ENCODE data around the gene GPC1.

The GPC1 gene

GRCh38 chr2:240502430-240503121 lies 67.1 kb downstream of the GPC1 start:
- no peak for DNase-seq

GRCh38 chr2:240503375-240503774 lies 67.9 kb downstream of the GPC1 start:
- DNase-seq, result no peak

GRCh38 chr2:240503848-240504247 lies 68.4 kb downstream of the GPC1 start:
- no peak for DNase-seq

- DNase-seq, result no peak
Observed at GRCh38 chr2:240505910-240506309, 70.4 kb downstream of the GPC1 start.

GRCh38 chr2:240506406-240507059 lies 71.1 kb downstream of the GPC1 start:
- DNase-seq, result no peak

GRCh38 chr2:240507060-240507777 lies 71.8 kb downstream of the GPC1 start:
- DNase-seq, result no peak

- no peak for DNase-seq
Observed at GRCh38 chr2:240507778-240508251, 72.4 kb downstream of the GPC1 start.

GRCh38 chr2:240508832-240509545 lies 73.5 kb downstream of the GPC1 start:
- DNase-seq, result no peak

GRCh38 chr2:240509667-240510512 lies 74.4 kb downstream of the GPC1 start:
- no peak for DNase-seq

- no peak for DNase-seq
Observed at GRCh38 chr2:240510513-240511210, 75.2 kb downstream of the GPC1 start.

GRCh38 chr2:240511351-240512108 lies 76.1 kb downstream of the GPC1 start:
- no peak for DNase-seq

- no peak for DNase-seq
Observed at GRCh38 chr2:240512109-240512485, 76.6 kb downstream of the GPC1 start.

GRCh38 chr2:240512666-240513535 lies 77.4 kb downstream of the GPC1 start:
- DNase-seq, result no peak

- peak in 1 of 2 experiments; percentile 45 for DNase-seq
Observed at GRCh38 chr2:240513549-240514287, 78.3 kb downstream of the GPC1 start.

GRCh38 chr2:240514631-240515030 lies 79.2 kb downstream of the GPC1 start:
- DNase-seq, result no peak

GRCh38 chr2:240517342-240517741 lies 81.9 kb downstream of the GPC1 start:
- no peak for DNase-seq

Measured in NCI-H446 (cell line).